Tibial nerve (tissue), 4 donors: ENCODE measurements around the gene FOXJ3. TPM values are rescaled to one million over a fixed set of nuclear protein-coding genes. Genes with fewer than 3 reads are reported as not detected.

ENCODE experiments used
- DNase-seq, 2 donors: peaks; one replicate each; pipeline ENCODE4 v3.0.0-alpha.2; 2019; ENCODE audit warnings: low spot score in 2 of 2
- H3K27ac ChIP-seq, 4 donors: fragments of 200-600 bp; sonication (generic) in 3 of 4; one replicate each; pipeline ENCODE4 v1.5.1; 2017 to 2019; ENCODE audit warnings: mild to moderate bottlenecking in 1 of 4
- H3K27me3 ChIP-seq, 2 donors: fragments of 200-600 bp; sonication (generic) in 1 of 2; one replicate each; pipeline versions ENCODE4 v1.5.1 to v1.6.0; 2017 to 2019
- H3K36me3 ChIP-seq, 3 donors: fragments of 200-600 bp; sonication (generic); one replicate each; pipeline ENCODE4 v1.5.1; 2018 to 2019
- H3K4me1 ChIP-seq, 4 donors: fragments of 200-600 bp; sonication (generic) in 3 of 4; one replicate each; pipeline ENCODE4 v1.5.1; 2017 to 2019
- H3K4me3 ChIP-seq, 4 donors: fragments of 200-600 bp; sonication (generic) in 3 of 4; one replicate each; pipeline ENCODE4 v1.5.1; 2017 to 2019; ENCODE audit warnings: mild to moderate bottlenecking in 1 of 4, moderate library complexity in 1 of 4
- H3K9me3 ChIP-seq, 4 donors: fragments of 200-600 bp; sonication (generic) in 3 of 4; one replicate each; pipeline ENCODE4 v1.5.1; 2017 to 2019
- CTCF ChIP-seq, 5 experiments: fragments of 200-600 bp in 3 of 5; fragments of 450-650 bp in 2 of 5; sonication (generic) in 3 of 5; IDR thresholded peaks; one replicate each; pipeline ENCODE4 v1.5.1; 2016 to 2019; ENCODE audit warnings: antibody characterized with exemption in 5 of 5, mild to moderate bottlenecking in 3 of 5, moderate library complexity in 2 of 5
- EP300 ChIP-seq, 2 donors: sonication (generic); formaldehyde crosslinking; IDR thresholded peaks; one replicate each; pipeline ENCODE4 v1.6.1; 2017; ENCODE audit warnings: antibody characterized with exemption in 2 of 2, mild to moderate bottlenecking in 1 of 2
- POLR2A ChIP-seq, 2 donors: fragments of 450-650 bp; IDR thresholded peaks; one replicate each; pipeline ENCODE4 v1.6.1; 2017; ENCODE audit warnings: antibody characterized with exemption in 2 of 2, mild to moderate bottlenecking in 2 of 2, moderate library complexity in 2 of 2
- WGBS, 2 donors: methylation state at CpG; one replicate each; pipeline ENCODE4 v1.1.5; 2018; 5-methylcytosine and 5-hydroxymethylcytosine counted together
- total RNA-seq, 4 donors: library from RNA; depleted of rRNA; stranded (reverse); fragments of >200 nt; gene quantifications; one replicate each; pipeline ENCODE4 v1.1.0, GENCODE V29; 2016

FOXJ3 gene
- total RNA-seq, 4 donors from 2014 or later = 42.7 to 68.1 (median 64.5) TPM

GRCh38 chr1:42322577-42322976 is 12.5 kb downstream of the FOXJ3 start:
- WGBS, 2 donors = 0 to 27% methylated on average over 1 of the region's 1 CpG
- Histone ChIP-seq H3K4me1 (peaks cover 0 to 87% (median 54%) of the 10 kb centered on the region in 4 donors), H3K27ac (peak overlapping the region in 2 of 4 donors; percentile 75 to 77)

GRCh38 chr1:42321731-42322130 is 13.3 kb downstream of the FOXJ3 start:
- Histone ChIP-seq H3K36me3 (no peaks in the 10 kb centered on the region), H3K9me3 (no peaks in the 10 kb centered on the region), H3K4me1 (peaks cover 0 to 86% (median 55%) of the 10 kb centered on the region in 4 donors), H3K4me3 (no peak overlapping the region), H3K27ac (peak overlapping the region in 2 of 4 donors; percentile 75 to 77), H3K27me3 (no peaks in the 10 kb centered on the region)
- DNase-seq = no peak
- 68 to 76% methylated on average over 4 of the region's 4 CpGs for WGBS, 2 donors
- no peak for TF ChIP-seq CTCF (IDR thresholded peaks at IDR 0.05)
- no peak for TF ChIP-seq POLR2A (IDR thresholded peaks at IDR 0.05)
- TF ChIP-seq EP300 (IDR thresholded peaks at IDR 0.05) = no peak

More at GRCh38 chr1:42322577-42322976, 12.5 kb downstream of the FOXJ3 start:
- Histone ChIP-seq H3K36me3 (no peaks in the 10 kb centered on the region), H3K4me3 (no peak overlapping the region), H3K27me3 (no peaks in the 10 kb centered on the region), H3K9me3 (no peaks in the 10 kb centered on the region)
- no peak for DNase-seq
- TF ChIP-seq CTCF (IDR thresholded peaks at IDR 0.05) (no peak), POLR2A (IDR thresholded peaks at IDR 0.05) (no peak), EP300 (IDR thresholded peaks at IDR 0.05) (no peak)

GRCh38 chr1:42320708-42321107 is 14.3 kb downstream of the FOXJ3 start:
- Histone ChIP-seq H3K27ac (peak overlapping the region in 3 of 4 donors; percentile 58 to 77 (median 62)), H3K27me3 (no peaks in the 10 kb centered on the region), H3K9me3 (no peaks in the 10 kb centered on the region), H3K36me3 (no peaks in the 10 kb centered on the region), H3K4me1 (peaks cover 0 to 84% (median 57%) of the 10 kb centered on the region in 4 donors), H3K4me3 (no peak overlapping the region)
- no peak for DNase-seq
- WGBS, 2 donors = 80 to 81% methylated on average over 2 of the region's 2 CpGs
- TF ChIP-seq EP300 (IDR thresholded peaks at IDR 0.05) (no peak), CTCF (IDR thresholded peaks at IDR 0.05) (no peak), POLR2A (IDR thresholded peaks at IDR 0.05) (no peak)

GRCh38 chr1:42319871-42320484 is 15.1 kb downstream of the FOXJ3 start:
- Histone ChIP-seq H3K27ac (peak overlapping the region in 3 of 4 donors; percentile 58 to 77 (median 62)), H3K27me3 (no peaks in the 10 kb centered on the region), H3K9me3 (no peaks in the 10 kb centered on the region), H3K4me3 (no peak overlapping the region), H3K36me3 (no peaks in the 10 kb centered on the region), H3K4me1 (peaks cover 0 to 84% (median 61%) of the 10 kb centered on the region in 4 donors)
- TF ChIP-seq CTCF (IDR thresholded peaks at IDR 0.05) (no peak), EP300 (IDR thresholded peaks at IDR 0.05) (no peak), POLR2A (IDR thresholded peaks at IDR 0.05) (no peak)
- WGBS, 2 donors = 64 to 68% methylated on average over 6 of the region's 6 CpGs
- no peak for DNase-seq

GRCh38 chr1:42319128-42319851 is 15.7 kb downstream of the FOXJ3 start:
- H3K4me1 ChIP-seq = peaks cover 0 to 84% (median 60%) of the 10 kb centered on the region in 4 donors
- TF ChIP-seq EP300 (IDR thresholded peaks at IDR 0.05) = no peak
- TF ChIP-seq CTCF (IDR thresholded peaks at IDR 0.05) = no peak
- no peak for TF ChIP-seq POLR2A (IDR thresholded peaks at IDR 0.05)
- H3K27me3 ChIP-seq = no peaks in the 10 kb centered on the region
- no peaks in the 10 kb centered on the region for H3K36me3 ChIP-seq
- DNase-seq = no peak
- H3K9me3 ChIP-seq = no peaks in the 10 kb centered on the region
- peak overlapping the region in 3 of 4 donors; percentile 58 to 77 (median 62) for H3K27ac ChIP-seq
- WGBS, 2 donors = 33 to 34% methylated on average over 4 of the region's 4 CpGs
- no peak overlapping the region for H3K4me3 ChIP-seq
